AG08396 (cell line): ENCODE data around the gene CD300LB.

Experiments
- DNase-seq: peaks from one replicate; pipeline ENCODE4 v3.0.0; 2012; ENCODE audit warnings: low spot score, mixed read lengths

Gene CD300LB

DNA sequence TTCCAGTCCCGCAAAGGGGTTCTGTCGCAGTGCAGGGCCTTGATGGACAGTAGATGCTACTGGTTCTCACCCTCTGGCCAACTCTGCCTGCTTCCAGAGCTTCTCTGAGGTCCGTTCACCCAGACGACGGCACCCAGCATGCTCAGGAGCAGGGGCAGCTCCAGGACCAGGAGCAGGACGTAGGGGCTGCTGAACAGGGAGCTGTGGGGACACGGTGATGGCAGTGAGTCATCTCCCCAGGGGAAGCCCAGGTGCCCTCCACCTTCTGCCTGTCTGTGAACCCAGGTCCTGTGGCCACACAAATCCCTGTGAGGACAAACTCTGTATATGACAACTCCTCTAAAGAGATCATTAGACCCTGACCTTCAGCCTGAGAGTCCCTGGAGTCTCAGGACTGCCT is 18.1 kb upstream of the CD300LB start:
- no peak for DNase-seq

DNA sequence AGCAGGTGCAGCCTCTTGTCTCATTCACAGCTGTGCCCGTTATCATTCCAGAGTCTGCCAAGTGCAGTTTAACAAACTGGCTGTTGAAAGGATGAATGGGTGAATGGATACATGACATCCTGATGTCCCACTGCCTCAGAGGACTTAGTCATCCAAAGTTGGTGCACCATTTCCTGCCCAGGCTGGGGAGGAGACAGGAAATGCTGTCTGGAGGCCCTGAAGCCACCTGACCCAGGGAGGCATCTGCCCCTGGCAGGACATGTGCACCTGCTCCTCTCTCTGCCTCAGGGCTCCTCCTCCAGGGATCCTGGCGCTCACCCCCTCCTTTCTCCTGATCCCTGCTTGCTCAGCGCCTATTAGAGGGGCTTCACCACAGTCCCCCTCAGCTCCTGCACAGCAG is 16.5 kb upstream of the CD300LB start:
- no peak for DNase-seq

DNA sequence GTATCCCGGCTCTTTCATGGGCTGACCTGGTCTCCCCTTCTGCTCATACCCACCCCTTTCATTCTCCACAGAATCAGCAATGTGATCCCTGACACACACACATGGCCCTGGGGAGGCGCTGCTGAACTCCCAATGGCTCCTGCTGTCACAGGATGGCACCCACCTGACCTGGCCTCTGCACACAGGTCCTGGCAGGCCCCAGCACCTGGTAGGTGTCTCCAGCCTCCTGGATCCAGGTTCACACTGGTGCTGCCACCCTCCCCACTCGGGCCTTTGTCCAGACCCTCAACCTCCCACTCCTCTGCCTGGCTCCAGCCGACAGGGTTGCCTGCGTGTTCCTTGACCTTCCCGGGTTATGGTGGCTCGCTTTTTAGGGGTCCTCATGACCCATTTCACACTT is 16.0 kb upstream of the CD300LB start:
- no peak for DNase-seq

DNA sequence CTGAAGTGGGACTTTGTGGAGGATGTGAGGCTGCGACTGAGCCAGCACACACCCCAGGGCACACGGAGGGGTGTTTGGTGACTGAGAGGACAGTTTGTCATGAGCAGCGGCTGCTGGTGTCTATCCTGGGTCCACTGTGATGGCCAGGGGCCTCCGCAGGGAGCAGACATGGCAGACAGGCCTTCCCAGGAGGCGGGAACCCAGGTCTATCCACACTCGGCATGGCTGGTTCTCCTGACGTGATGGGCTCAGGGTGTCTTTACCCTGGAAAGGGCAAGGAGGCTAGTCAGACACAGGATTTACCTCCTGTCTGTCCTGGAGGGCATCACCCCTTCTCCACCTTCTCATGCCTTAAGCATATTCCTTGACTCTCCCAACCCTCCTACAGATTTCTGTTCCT is 15.3 kb upstream of the CD300LB start:
- no peak for DNase-seq

DNA sequence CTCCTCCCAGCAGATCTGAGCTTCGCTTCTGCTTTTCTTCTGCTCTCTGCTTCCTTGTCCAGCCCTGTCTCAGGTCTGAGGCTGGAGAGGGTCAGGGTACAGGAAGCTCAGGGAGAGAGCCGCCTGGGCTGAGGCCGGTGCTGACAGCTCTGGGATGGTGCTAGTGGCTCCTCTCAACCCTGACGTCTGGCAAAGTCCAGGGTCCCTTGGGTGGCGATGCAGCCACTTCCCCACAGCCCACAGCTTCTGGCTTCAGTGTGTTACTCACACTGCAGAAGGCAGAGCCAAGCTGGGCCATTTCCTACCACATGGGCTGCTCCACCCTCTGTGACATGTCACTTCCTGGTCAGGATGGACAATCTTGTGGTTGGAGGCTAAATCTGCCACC is 14.6 kb upstream of the CD300LB start, which contains the start of gene CD300C:
CD300C (minus strand) TSS at position 273 of the 388 bp plus-strand sequence. CDS start 333 bp downstream, outside the sequence.
- no peak for DNase-seq

DNA sequence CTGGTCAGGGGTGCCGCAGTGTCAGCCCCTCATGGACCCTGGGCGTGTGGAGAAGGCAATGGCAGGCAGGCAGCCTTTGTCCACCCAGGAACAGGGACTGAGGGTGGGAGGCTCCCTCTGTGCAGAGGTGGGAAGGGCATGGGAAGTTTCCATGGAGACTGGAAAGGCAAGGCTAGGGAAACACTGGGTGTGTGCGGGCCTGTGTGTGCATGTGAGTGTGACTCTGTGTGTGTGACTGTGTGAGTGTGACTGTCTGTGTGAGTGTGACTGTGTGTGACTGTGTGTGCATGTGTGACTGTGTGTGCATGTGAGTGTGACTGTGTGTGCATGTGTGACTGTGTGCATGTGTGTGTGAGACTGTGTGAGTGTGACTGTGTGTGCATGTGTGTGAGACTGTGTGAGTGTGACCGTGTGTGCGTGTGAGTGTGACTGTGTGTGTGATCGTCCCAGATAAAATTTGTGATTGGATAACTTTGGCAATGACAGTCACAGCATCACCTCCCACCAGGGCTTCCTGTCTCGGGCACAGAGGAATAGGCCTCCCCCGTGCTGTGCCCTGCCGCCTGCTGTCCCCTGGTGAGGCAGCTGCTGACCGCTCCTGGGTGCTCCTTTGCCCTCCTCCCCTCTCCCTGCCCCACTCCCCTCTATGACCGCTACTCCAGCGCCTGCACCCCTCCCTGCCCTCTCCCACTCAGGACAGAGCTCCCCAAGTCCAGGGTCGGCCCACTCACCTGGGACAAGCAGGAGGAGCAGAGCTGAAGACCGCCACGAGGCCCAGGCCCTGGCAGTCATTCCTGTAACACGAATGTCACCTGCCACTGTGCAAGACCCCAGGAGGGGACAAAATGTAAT is 13.9 kb upstream of the CD300LB start:
- no peak for DNase-seq

DNA sequence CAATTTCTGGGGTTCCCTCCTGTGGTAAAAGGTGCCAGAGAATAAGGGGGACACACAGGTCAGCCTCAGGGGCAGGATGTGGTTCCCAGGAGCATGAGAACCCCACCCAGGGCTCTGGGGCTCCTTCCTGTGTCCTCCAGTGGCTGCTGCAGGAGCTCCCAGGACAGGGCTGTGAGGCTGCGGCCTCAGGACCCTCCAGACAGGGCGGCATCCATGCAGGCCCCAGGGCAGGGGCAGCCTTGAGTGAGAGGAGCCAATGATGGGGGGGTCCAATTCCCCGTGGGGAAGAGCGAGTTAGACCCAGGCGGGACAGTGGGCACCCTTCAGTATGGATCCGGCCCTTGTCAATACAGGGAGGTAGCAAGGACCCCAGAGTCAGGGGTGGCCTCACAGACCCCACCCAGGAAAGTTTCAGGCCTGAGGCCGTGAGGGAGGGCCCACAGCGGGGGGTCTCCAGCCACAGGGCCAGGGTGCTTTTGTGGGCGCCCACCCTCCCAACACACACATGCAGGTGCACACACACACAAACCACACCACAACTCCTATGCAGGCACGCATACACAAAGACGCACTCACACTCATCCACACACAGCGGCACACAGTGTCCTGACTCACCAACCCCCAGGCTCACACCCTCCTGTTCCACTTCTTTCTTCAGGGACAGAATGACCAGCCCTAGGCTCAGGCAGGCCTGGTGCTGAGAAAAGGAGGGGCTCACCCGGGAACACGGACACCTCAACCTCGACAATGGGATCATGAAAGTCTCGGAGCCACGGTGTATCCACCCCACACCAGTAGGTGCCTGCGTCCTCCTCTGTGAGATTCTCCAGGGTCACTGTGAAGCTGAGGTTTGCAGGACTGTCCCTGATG is 12.9 kb upstream of the CD300LB start:
- no peak for DNase-seq

DNA sequence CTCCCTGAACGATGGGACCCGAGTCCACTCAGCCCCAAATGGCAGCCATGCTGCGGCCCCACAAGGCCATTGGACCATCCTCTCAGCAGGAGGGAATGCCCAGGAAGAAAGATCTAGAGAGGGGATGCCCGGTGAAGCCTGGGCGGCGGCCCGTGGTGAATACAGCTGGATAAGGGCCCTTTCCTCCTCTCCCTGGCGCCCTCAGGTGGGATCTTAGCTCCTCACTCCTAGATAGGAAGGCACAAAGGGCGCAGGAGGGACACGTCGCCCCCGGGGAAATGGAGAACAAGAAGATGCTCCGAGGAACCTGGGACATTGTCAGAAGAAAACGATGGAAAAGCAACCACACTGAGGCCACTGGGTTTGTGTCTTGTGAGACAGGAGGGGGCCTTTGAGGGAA is 12.1 kb upstream of the CD300LB start:
- no peak for DNase-seq

DNA sequence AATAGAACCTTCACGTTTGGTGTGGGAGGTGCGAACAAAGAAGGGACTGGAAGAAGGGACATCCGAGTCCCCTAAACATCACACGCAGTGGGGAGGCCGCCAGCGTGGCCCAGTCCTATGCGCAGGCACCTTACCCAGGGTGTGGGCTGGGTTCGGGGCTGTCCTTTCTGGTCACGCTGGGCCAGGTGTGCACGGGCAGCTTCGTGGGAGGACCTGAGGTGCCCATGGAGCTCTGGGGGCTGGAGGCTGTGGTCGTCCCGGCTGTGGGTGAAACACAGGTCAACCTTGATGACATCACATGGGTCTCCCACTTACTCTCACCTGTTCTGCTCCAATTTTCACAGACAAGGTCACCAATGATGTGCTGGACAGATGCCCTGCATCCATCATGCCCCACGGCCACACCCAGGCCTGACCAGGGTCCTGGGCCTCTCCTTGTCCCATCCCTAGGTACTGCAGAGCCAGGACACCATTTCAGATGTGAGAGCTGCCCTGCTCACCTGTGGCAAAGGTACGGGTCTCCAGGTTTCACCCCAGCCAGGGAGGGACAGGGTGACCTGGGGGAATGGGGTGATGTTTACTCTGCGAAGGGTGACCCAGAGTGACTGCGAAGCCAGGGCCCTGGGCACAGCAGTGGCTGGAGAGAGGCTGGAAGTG is 11.6 kb upstream of the CD300LB start:
- DNase-seq = no peak

DNA sequence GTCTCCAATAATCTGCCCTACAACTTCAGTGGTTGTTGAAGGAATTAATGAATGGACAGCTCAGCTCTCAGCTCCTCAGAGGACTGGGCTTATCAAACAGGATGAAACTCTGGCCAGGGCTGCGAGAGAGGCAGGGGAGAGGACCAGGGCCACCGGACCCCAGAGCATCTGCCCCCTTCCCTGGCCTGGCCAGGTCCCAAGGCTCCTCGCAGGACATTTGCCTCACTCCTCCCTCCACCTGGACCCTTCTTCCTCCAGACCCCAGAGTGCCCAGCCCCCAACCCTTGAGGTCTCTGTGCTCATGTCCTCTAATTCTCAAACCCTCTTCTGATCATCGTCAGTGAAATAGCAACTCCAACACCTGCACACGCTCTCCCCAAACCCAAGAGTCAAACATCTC is 10.9 kb upstream of the CD300LB start:
- no peak for DNase-seq

DNA sequence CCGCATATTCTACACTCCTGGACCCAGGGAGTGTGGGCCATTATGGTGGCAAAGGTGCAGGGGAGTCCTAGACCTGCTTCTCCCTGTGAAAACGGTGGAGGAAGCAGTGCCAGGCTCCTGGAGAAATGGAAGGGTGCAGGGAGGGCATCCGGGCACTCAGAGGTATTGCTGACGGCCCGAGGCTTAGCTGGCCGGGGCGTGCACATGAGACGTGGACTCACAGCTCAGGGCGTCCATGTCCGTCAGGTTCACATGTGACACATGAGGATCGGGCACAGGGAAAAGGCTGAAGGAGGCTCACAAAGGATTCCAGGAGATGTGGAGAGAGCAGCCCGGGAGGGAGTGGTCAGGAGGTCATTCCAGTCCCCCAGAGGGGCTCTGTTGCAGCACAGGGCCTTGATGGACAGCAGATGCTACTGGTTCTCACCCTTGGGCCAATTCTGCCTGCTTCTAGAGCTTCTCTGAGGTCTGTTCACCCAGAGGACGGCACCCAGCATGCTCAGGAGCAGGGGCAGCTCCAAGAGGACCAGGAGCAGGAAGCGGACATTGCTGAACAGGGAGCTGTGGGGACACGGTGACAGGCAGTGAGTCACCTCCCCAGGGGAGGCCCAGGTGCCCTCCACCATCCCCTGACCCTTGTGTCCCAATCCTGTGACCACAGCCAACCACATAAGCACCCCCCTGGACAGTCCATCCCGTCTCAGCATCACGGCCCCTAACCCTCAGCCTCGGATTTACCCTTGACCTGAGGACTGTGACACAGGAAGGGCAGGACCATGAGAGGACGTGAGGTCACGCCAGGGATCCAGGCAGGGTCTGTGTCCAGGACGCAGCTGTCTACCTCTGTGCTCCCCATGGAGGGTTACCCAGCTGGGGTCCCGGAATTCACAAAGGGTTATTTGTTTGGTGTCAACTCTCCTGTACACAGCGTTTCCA is 10.2 kb upstream of the CD300LB start:
- no peak for DNase-seq

DNA sequence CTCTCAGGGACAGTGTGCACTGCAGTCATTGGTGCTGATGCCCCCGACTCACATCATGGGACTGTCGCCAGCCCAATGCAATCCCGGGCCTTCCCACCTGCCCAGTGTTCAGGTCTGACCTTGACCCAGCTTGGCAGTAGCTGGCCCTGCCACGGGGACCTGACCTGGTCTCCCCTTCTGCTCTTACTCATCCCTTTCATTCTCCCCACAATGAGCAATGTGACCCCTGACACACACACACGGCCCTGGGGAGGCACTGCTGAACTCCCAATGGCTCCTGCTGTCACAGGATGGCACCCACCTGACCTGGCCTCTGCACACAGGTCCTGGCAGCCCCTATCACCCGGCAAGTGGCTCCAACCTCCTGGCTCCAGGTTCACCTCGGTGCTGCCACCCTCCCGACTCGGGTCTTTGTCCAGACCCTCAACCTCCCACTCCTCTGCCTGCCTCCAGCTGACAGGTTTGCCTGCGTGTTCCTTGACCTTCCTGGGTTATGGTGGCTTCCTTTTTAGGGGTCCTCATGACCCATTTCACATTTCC is 8.1 kb upstream of the CD300LB start:
- DNase-seq = no peak

DNA sequence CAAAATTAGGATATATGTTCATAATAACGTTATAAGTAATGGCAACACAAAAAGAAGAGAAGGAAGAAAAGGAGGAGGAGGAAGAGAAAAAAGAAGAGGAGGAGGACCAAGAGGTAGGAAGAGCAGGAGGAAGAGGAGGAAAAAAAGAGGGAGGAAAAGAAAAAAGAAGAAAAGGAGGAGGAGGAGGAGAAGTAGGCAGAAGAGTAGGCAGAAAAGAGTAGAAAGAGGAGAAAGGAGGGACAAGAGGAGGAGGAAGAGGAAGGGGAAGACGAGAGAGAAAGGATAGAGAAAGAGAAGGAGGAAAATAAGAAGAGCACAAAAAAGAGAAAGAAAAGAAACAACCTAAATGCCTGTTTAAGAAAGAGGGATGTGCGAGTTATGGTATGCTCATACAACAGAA is 5.6 kb upstream of the CD300LB start:
- no peak for DNase-seq

DNA sequence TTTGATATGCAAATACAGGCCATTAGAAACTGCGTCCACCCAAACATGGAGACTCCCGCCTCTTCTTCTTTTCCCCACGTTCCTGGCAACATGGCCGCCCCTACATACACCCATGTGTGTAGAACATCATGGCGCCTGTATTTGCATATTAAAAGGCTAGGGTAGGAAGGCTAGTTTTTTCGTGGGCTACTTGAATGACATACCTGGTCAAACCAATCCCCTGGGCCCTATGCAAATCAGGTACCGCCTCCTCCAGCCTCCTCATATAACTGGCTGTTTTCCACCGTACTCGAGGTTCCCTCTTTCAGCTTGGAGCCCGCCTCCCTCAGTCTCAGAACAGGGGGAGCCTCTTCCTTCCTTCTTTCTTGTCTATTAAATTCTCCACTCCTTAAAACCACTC is 840 bp upstream of the CD300LB start:
- no peak for DNase-seq

DNA sequence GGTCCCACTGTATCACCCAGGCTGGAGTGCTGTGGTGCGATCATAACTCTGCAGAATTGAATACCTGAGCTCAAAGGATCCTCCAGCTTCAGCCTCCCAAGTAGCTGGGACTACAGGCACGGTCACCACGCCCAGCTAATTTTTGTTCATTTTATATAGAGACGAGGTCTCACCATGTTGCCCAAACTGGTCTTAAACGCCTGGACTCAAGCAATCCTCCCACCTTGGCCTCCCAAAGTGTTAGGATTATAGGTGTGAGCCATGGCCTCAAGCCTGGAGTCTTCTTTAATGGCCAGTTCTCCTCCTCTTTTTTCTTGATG is 484 bp downstream of the CD300LB start:
- no peak for DNase-seq

DNA sequence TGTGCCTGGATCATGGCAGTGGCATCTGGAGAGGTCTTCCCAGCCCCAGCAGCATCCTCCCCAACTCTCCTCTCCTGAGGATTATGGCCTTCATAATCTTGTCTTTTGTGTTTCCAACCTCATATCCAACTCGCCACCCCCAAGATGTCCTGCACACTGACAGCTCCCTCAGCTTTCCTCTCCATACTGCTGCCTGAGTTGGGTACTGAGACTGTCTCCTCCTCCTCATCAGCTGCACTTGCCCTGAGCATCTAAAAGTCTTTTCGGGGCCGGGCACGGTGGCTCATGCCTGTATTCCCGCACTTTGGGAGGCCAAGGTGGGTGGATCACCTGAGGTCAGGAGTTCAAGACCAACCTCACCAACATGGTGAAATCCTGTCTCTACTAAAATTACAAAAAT is 2.0 kb downstream of the CD300LB start:
- no peak for DNase-seq

DNA sequence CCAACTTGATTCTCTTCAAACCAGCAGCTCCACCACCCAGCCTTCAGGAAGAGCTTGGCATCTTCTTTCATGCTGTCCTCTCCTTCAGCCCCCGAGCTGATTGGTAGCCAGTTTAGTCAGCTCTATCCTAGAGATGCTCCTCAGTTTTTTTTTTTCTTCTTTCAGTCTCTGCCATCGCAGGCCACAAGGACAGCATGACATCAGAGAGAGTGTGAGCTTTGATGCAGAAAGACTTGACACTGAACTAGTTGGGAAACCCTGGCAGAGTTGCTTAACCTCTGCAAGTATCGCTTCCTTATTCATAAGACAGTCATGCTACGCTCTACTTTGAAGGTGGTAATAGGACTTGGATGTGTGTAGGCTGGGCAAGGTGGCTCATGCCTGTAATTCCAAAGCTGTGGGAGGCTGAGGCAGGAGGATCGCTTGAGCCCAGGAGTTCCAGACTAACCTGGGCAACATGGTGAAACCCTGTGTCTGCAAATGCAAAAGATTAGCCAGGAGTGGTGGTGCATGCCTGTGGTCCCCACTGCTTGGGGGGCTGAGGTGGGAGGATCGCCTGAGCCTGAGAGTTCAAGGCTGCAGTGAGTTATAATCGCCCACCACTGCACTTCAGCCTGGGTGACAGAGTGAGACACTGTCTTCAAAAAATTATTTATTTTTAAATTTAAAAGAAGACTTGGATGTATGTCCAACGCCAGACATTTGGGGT is 2.6 kb downstream of the CD300LB start:
- DNase-seq = no peak

DNA sequence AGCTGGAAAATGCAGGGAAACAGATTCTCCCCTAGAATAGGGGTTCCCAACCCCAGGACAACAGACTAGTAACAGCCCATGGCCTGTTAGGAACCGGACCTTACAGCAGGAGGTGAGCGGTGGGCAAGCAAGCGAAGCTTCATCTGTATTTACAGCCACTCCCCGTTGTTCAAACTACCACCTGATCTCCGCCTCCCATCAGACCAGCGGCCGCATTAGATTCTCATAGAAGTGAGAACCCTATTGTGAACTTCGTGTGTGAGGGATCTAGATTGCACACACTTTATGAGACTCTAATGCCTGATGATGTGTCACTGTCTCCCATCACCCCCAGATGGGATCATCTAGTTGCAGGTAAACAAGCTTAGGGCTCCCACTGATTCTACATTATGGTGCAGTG is 3.5 kb downstream of the CD300LB start:
- DNase-seq = no peak

DNA sequence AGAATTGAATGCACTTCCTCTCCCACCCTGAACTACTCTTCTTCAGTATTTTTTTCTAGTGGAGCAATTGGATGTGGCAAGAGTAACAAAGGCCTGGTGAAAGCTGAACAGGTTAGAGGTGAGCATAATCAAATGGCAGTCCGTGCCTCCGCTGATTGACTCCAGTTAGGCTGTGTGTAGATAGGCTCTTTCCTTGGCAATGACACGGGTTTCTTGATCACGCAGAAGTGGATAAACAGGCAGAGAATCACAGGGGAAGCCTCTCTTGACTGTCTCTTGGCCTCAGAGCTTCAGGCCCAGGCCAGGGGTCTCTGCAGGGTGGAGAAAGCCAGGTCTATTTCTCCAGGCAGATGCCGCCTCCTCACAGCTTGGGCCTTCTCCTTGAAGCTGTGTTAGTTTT is 4.2 kb downstream of the CD300LB start:
- peak; percentile 1 for DNase-seq

DNA sequence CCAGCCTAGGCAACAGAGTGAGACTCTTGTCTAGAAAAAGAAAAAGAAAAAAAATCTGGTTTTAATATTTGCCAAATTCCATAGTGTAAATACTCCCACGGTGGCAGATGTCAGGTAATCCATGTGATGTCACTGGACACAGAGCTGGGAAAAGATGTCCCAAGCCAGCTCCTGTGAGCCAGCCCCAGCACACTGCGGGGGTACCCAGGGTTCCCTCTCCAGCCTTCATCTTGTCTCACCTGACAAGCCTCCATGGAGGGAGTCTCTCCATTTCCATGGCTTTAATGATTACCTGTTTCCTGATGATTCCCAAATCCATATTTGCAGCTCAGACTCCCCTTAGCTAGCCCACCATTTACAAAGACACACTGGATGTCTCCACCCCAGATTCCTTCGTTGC is 4.6 kb downstream of the CD300LB start:
- peak; percentile 1 for DNase-seq

DNA sequence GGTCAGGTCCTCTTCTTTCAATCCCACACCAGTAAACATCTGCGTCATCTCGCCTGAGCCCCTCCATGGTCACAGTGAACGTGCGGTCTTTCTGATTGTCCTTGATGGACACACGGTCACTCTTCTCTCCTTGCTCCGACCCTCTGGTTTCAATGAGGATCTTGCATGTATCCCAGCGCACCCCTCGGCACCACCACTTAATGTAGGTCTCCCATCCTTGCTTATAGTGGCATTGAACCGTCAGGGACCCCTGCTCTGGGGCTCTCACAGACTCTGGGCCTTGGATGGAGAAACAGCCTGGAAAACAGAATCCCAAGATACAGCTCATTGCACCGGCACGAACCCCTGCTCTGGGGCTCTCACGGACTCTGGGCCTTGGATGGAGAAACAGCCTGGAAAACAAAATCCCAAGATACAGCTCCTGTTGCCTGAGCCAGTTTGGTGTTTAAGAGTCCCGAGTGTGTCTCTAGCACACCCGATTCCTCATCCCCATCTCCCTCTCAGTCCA is 5.4 kb downstream of the CD300LB start:
- DNase-seq = no peak
